ENCODE measurements around the gene GTF3C4.

Gene GTF3C4

GRCh38 chr9:132637351-132637750 lies 32.9 kb upstream of the GTF3C4 start:
- H2AFZ ChIP-seq (ENCODE audit: low read depth, low read length), result no peak overlapping the region
- H3K4me1 ChIP-seq (ENCODE audit: insufficient read depth, low read length), result no peaks in the 10 kb centered on the region
- peaks cover 58% of the 10 kb centered on the region for H3K36me3 ChIP-seq (ENCODE audit: insufficient read depth, low read length)
- H3K27me3 ChIP-seq (ENCODE audit: insufficient read depth, low read length), result no peaks in the 10 kb centered on the region
- no peaks in the 10 kb centered on the region for H3K9me3 ChIP-seq (ENCODE audit: low read length)
- no peak overlapping the region for H3K4me3 ChIP-seq (ENCODE audit: low read length)

- H3K27me3 ChIP-seq (ENCODE audit: insufficient read depth, low read length), result no peaks in the 10 kb centered on the region
- H3K9me3 ChIP-seq (ENCODE audit: low read length), result no peaks in the 10 kb centered on the region
- H3K4me3 ChIP-seq (ENCODE audit: low read length), result no peak overlapping the region
- no peaks in the 10 kb centered on the region for H3K4me1 ChIP-seq (ENCODE audit: insufficient read depth, low read length)
- peaks cover 62% of the 10 kb centered on the region for H3K36me3 ChIP-seq (ENCODE audit: insufficient read depth, low read length)
- no peak overlapping the region for H2AFZ ChIP-seq (ENCODE audit: low read depth, low read length)
These were observed 32.5 kb upstream of the GTF3C4 start for GRCh38 chr9:132637801-132638200.

- H3K36me3 ChIP-seq (ENCODE audit: insufficient read depth, low read length), result peaks cover 66% of the 10 kb centered on the region
- H3K4me1 ChIP-seq (ENCODE audit: insufficient read depth, low read length), result no peaks in the 10 kb centered on the region
- H3K4me3 ChIP-seq (ENCODE audit: low read length), result no peak overlapping the region
- H3K9me3 ChIP-seq (ENCODE audit: low read length), result no peaks in the 10 kb centered on the region
- H2AFZ ChIP-seq (ENCODE audit: low read depth, low read length), result no peak overlapping the region
- H3K27me3 ChIP-seq (ENCODE audit: insufficient read depth, low read length), result no peaks in the 10 kb centered on the region
These were observed 32.0 kb upstream of the GTF3C4 start for GRCh38 chr9:132638240-132638639.

GRCh38 chr9:132639322-132639721 lies 30.9 kb upstream of the GTF3C4 start:
- no peaks in the 10 kb centered on the region for H3K9me3 ChIP-seq (ENCODE audit: low read length)
- no peak overlapping the region for H2AFZ ChIP-seq (ENCODE audit: low read depth, low read length)
- H3K4me3 ChIP-seq (ENCODE audit: low read length), result no peak overlapping the region
- H3K36me3 ChIP-seq (ENCODE audit: insufficient read depth, low read length), result peaks cover 76% of the 10 kb centered on the region
- H3K27me3 ChIP-seq (ENCODE audit: insufficient read depth, low read length), result no peaks in the 10 kb centered on the region
- H3K4me1 ChIP-seq (ENCODE audit: insufficient read depth, low read length), result no peaks in the 10 kb centered on the region

GRCh38 chr9:132641216-132641615 lies 29.0 kb upstream of the GTF3C4 start:
- peaks cover 90% of the 10 kb centered on the region for H3K36me3 ChIP-seq (ENCODE audit: insufficient read depth, low read length)

GRCh38 chr9:132644251-132644650 lies 26.0 kb upstream of the GTF3C4 start:
- H3K36me3 ChIP-seq (ENCODE audit: insufficient read depth, low read length), result peaks cover 91% of the 10 kb centered on the region

More at GRCh38 chr9:132641216-132641615, 29.0 kb upstream of the GTF3C4 start:
- no peaks in the 10 kb centered on the region for H3K4me1 ChIP-seq (ENCODE audit: insufficient read depth, low read length)
- H3K9me3 ChIP-seq (ENCODE audit: low read length), result no peaks in the 10 kb centered on the region
- H2AFZ ChIP-seq (ENCODE audit: low read depth, low read length), result no peak overlapping the region
- H3K4me3 ChIP-seq (ENCODE audit: low read length), result no peak overlapping the region
- no peaks in the 10 kb centered on the region for H3K27me3 ChIP-seq (ENCODE audit: insufficient read depth, low read length)

GRCh38 chr9:132645306-132645705 lies 25.0 kb upstream of the GTF3C4 start:
- H3K9me3 ChIP-seq (ENCODE audit: low read length), result no peaks in the 10 kb centered on the region
- no peaks in the 10 kb centered on the region for H3K4me1 ChIP-seq (ENCODE audit: insufficient read depth, low read length)
- H3K36me3 ChIP-seq (ENCODE audit: insufficient read depth, low read length), result peaks cover 94% of the 10 kb centered on the region
- no peak overlapping the region for H3K4me3 ChIP-seq (ENCODE audit: low read length)
- H2AFZ ChIP-seq (ENCODE audit: low read depth, low read length), result no peak overlapping the region
- no peaks in the 10 kb centered on the region for H3K27me3 ChIP-seq (ENCODE audit: insufficient read depth, low read length)

More at GRCh38 chr9:132644251-132644650, 26.0 kb upstream of the GTF3C4 start:
- Histone ChIP-seq H3K4me1 (ENCODE audit: insufficient read depth, low read length) (no peaks in the 10 kb centered on the region), H2AFZ (ENCODE audit: low read depth, low read length) (no peak overlapping the region), H3K9me3 (ENCODE audit: low read length) (no peaks in the 10 kb centered on the region), H3K4me3 (ENCODE audit: low read length) (no peak overlapping the region), H3K27me3 (ENCODE audit: insufficient read depth, low read length) (no peaks in the 10 kb centered on the region)

GRCh38 chr9:132645711-132646110 lies 24.6 kb upstream of the GTF3C4 start:
- Histone ChIP-seq H3K27me3 (ENCODE audit: insufficient read depth, low read length) (no peaks in the 10 kb centered on the region), H2AFZ (ENCODE audit: low read depth, low read length) (no peak overlapping the region), H3K9me3 (ENCODE audit: low read length) (no peaks in the 10 kb centered on the region), H3K4me3 (ENCODE audit: low read length) (no peak overlapping the region), H3K36me3 (ENCODE audit: insufficient read depth, low read length) (peaks cover 94% of the 10 kb centered on the region), H3K4me1 (ENCODE audit: insufficient read depth, low read length) (no peaks in the 10 kb centered on the region)

- Histone ChIP-seq H3K4me1 (ENCODE audit: insufficient read depth, low read length) (no peaks in the 10 kb centered on the region), H3K4me3 (ENCODE audit: low read length) (no peak overlapping the region), H2AFZ (ENCODE audit: low read depth, low read length) (no peak overlapping the region), H3K9me3 (ENCODE audit: low read length) (no peaks in the 10 kb centered on the region), H3K36me3 (ENCODE audit: insufficient read depth, low read length) (peaks cover 87% of the 10 kb centered on the region), H3K27me3 (ENCODE audit: insufficient read depth, low read length) (no peaks in the 10 kb centered on the region)
These were observed 23.5 kb upstream of the GTF3C4 start for GRCh38 chr9:132646726-132647125.

- no peak overlapping the region for H2AFZ ChIP-seq (ENCODE audit: low read depth, low read length)
- no peaks in the 10 kb centered on the region for H3K27me3 ChIP-seq (ENCODE audit: insufficient read depth, low read length)
- H3K4me3 ChIP-seq (ENCODE audit: low read length), result no peak overlapping the region
- H3K9me3 ChIP-seq (ENCODE audit: low read length), result no peaks in the 10 kb centered on the region
- H3K36me3 ChIP-seq (ENCODE audit: insufficient read depth, low read length), result peaks cover 84% of the 10 kb centered on the region
- no peaks in the 10 kb centered on the region for H3K4me1 ChIP-seq (ENCODE audit: insufficient read depth, low read length)
These were observed 22.9 kb upstream of the GTF3C4 start for GRCh38 chr9:132647355-132647754.

GRCh38 chr9:132647806-132648205 lies 22.5 kb upstream of the GTF3C4 start:
- no peaks in the 10 kb centered on the region for H3K4me1 ChIP-seq (ENCODE audit: insufficient read depth, low read length)
- H3K4me3 ChIP-seq (ENCODE audit: low read length), result no peak overlapping the region
- peaks cover 84% of the 10 kb centered on the region for H3K36me3 ChIP-seq (ENCODE audit: insufficient read depth, low read length)

GRCh38 chr9:132648283-132648682 lies 22.0 kb upstream of the GTF3C4 start:
- H3K4me1 ChIP-seq (ENCODE audit: insufficient read depth, low read length), result no peaks in the 10 kb centered on the region
- H3K4me3 ChIP-seq (ENCODE audit: low read length), result no peak overlapping the region
- peaks cover 79% of the 10 kb centered on the region for H3K36me3 ChIP-seq (ENCODE audit: insufficient read depth, low read length)
- H3K9me3 ChIP-seq (ENCODE audit: low read length), result no peaks in the 10 kb centered on the region
- H2AFZ ChIP-seq (ENCODE audit: low read depth, low read length), result no peak overlapping the region
- no peaks in the 10 kb centered on the region for H3K27me3 ChIP-seq (ENCODE audit: insufficient read depth, low read length)

More at GRCh38 chr9:132647806-132648205, 22.5 kb upstream of the GTF3C4 start:
- Histone ChIP-seq H3K27me3 (ENCODE audit: insufficient read depth, low read length) (no peaks in the 10 kb centered on the region), H3K9me3 (ENCODE audit: low read length) (no peaks in the 10 kb centered on the region), H2AFZ (ENCODE audit: low read depth, low read length) (no peak overlapping the region)

- H3K36me3 ChIP-seq (ENCODE audit: insufficient read depth, low read length), result peaks cover 75% of the 10 kb centered on the region
These were observed 21.6 kb upstream of the GTF3C4 start for GRCh38 chr9:132648685-132649084.

GRCh38 chr9:132651259-132651658 lies 19.0 kb upstream of the GTF3C4 start:
- H2AFZ ChIP-seq (ENCODE audit: low read depth, low read length), result no peak overlapping the region
- H3K36me3 ChIP-seq (ENCODE audit: insufficient read depth, low read length), result peaks cover 61% of the 10 kb centered on the region
- H3K27me3 ChIP-seq (ENCODE audit: insufficient read depth, low read length), result no peaks in the 10 kb centered on the region
- H3K4me1 ChIP-seq (ENCODE audit: insufficient read depth, low read length), result no peaks in the 10 kb centered on the region
- no peaks in the 10 kb centered on the region for H3K9me3 ChIP-seq (ENCODE audit: low read length)
- H3K4me3 ChIP-seq (ENCODE audit: low read length), result no peak overlapping the region

More at GRCh38 chr9:132648685-132649084, 21.6 kb upstream of the GTF3C4 start:
- no peak overlapping the region for H2AFZ ChIP-seq (ENCODE audit: low read depth, low read length)
- no peaks in the 10 kb centered on the region for H3K27me3 ChIP-seq (ENCODE audit: insufficient read depth, low read length)
- H3K4me1 ChIP-seq (ENCODE audit: insufficient read depth, low read length), result no peaks in the 10 kb centered on the region
- H3K4me3 ChIP-seq (ENCODE audit: low read length), result no peak overlapping the region
- no peaks in the 10 kb centered on the region for H3K9me3 ChIP-seq (ENCODE audit: low read length)
